Keratinocyte (primary cell): Measurements from ENCODE around the gene WNT4.

Experiments
- CTCF ChIP-seq, 3 experiments: IDR thresholded peaks in 1 of 3; conservative IDR thresholded peaks in 1 of 3; optimal IDR thresholded peaks in 1 of 3; 2 replicates in 2 of 3; 3 replicates in 1 of 3; pipeline versions ENCODE3 to v1.5.1; 2011; ENCODE audit warnings: low read length in 3 of 3, mild to moderate bottlenecking in 3 of 3, moderate library complexity in 2 of 3, control low read depth in 1 of 3, inconsistent platforms in 1 of 3; ENCODE audit not compliant: insufficient read depth in 2 of 3; ENCODE audit errors: extremely low read depth in 1 of 3
- EZH2 ChIP-seq: IDR thresholded peaks from one replicate; pipeline ENCODE4 v1.6.1; 2012; ENCODE audit warnings: inconsistent platforms, mild to moderate bottlenecking, low read length, moderate library complexity

- no peak for TF ChIP-seq CTCF (optimal IDR thresholded peaks at IDR 0.05 in 1 of 3, IDR thresholded peaks at IDR 0.05 in 1 of 3, conservative IDR thresholded peaks at IDR 0.05 in 1 of 3; ENCODE audit: extremely low read depth in 1 of 3, insufficient read depth in 2 of 3, low read length in 3 of 3)
- TF ChIP-seq EZH2 = no peak
These were observed 11.7 kb upstream of the WNT4 start for GRCh38 chr1:22154626-22155025.
